RWPE2 (cell line): Measurements from ENCODE around the gene PRAMEF12.
"Not testable (repeated sequence)": the region's sequence is repeated elsewhere in the genome, so short reads cannot be mapped to it uniquely, and the experiment has no call there.

ENCODE experiments used
- ATAC-seq: fragments of 200-7000 bp; cut with Tn5 transposase; 3 replicates; pipeline ENCODE4 v1.9.1; 2021; ENCODE audit warnings: low read depth
- DNase-seq: peaks from one replicate; pipeline ENCODE4 v3.0.0-alpha.2; 2020; ENCODE audit warnings: low spot score
- H3K27ac ChIP-seq: fragments of 450-650 bp; 2 replicates; pipeline ENCODE4 v1.5.1; 2017; ENCODE audit warnings: mild to moderate bottlenecking; ENCODE audit not compliant: poor library complexity, severe bottlenecking
- H3K27me3 ChIP-seq: fragments of 250-450 bp; sonication (Bioruptor Pico); 2 replicates; pipeline ENCODE4 v1.5.1; 2021; ENCODE audit warnings: mild to moderate bottlenecking, moderate library complexity; ENCODE audit not compliant: insufficient read depth, poor library complexity, severe bottlenecking
- H3K36me3 ChIP-seq: fragments of 250-450 bp; sonication (Bioruptor Pico); 2 replicates; pipeline ENCODE4 v1.5.1; 2020; ENCODE audit warnings: low read depth, mild to moderate bottlenecking, moderate library complexity
- H3K4me1 ChIP-seq: fragments of 250-450 bp; sonication (Bioruptor Pico); 2 replicates; pipeline ENCODE4 v1.5.1; 2021; ENCODE audit warnings: mild to moderate bottlenecking, moderate library complexity; ENCODE audit not compliant: insufficient read depth, poor library complexity, severe bottlenecking
- H3K4me3 ChIP-seq: fragments of 250-450 bp; sonication (Bioruptor Pico); 2 replicates; pipeline ENCODE4 v1.5.1; 2021; ENCODE audit warnings: mild to moderate bottlenecking, moderate library complexity; ENCODE audit not compliant: severe bottlenecking
- H3K9me3 ChIP-seq: fragments of 250-450 bp; sonication (Bioruptor Pico); 2 replicates; pipeline ENCODE4 v1.5.1; 2021; ENCODE audit warnings: mild to moderate bottlenecking, moderate library complexity; ENCODE audit not compliant: severe bottlenecking
- CTCF ChIP-seq: fragments of 450-650 bp; IDR thresholded peaks from one replicate; pipeline ENCODE4 v1.5.1; 2017; ENCODE audit warnings: mild to moderate bottlenecking, moderate library complexity; ENCODE audit not compliant: poor library complexity, severe bottlenecking

Gene PRAMEF12

GRCh38 chr1:12778907-12779306 lies 5.4 kb downstream of the PRAMEF12 start:
- no peaks in the 10 kb centered on the region for H3K4me1 ChIP-seq
- no peak for TF ChIP-seq CTCF
- no peak overlapping the region for H3K4me3 ChIP-seq
- H3K36me3 ChIP-seq, result no peaks in the 10 kb centered on the region
- H3K27me3 ChIP-seq, result no peaks in the 10 kb centered on the region
- no peak overlapping the region for H3K27ac ChIP-seq
- H3K9me3 ChIP-seq, result no peaks in the 10 kb centered on the region
- ATAC-seq (no peak), DNase-seq (no peak)

GRCh38 chr1:12781488-12781887 lies 8.0 kb downstream of the PRAMEF12 start:
- not testable (repeated sequence) for ATAC-seq, H3K36me3 ChIP-seq, H3K9me3 ChIP-seq, H3K4me3 ChIP-seq, DNase-seq, H3K27me3 ChIP-seq, H3K27ac ChIP-seq, H3K4me1 ChIP-seq

GRCh38 chr1:12783783-12784182 lies 10.2 kb downstream of the PRAMEF12 start:
- not testable (repeated sequence) for H3K36me3 ChIP-seq, H3K4me1 ChIP-seq, H3K27me3 ChIP-seq, H3K27ac ChIP-seq, ATAC-seq, DNase-seq, H3K9me3 ChIP-seq, H3K4me3 ChIP-seq
- peak; percentile 34 for TF ChIP-seq CTCF

- H3K4me3 ChIP-seq, ATAC-seq, DNase-seq, H3K27me3 ChIP-seq, H3K27ac ChIP-seq, H3K9me3 ChIP-seq, H3K36me3 ChIP-seq, H3K4me1 ChIP-seq: not testable (repeated sequence)
Measured at GRCh38 chr1:12784729-12785128, 11.2 kb downstream of the PRAMEF12 start.

- not testable (repeated sequence) for H3K4me1 ChIP-seq, H3K27ac ChIP-seq, H3K27me3 ChIP-seq, H3K36me3 ChIP-seq, DNase-seq, ATAC-seq, H3K4me3 ChIP-seq, H3K9me3 ChIP-seq
Measured at GRCh38 chr1:12791097-12791496, 17.6 kb downstream of the PRAMEF12 start, which contains the start of gene PRAMEF1. Gene PRAMEF1, plus strand, starts transcription at chr1:12791397. Its CDS starts 1,831 bp downstream, at chr1:12793228.

GRCh38 chr1:12798911-12799310 lies 25.4 kb downstream of the PRAMEF12 start:
- H3K9me3 ChIP-seq, result no peaks in the 10 kb centered on the region
- no peak overlapping the region for H3K27ac ChIP-seq
- TF ChIP-seq CTCF, result no peak
- H3K4me3 ChIP-seq, result no peak overlapping the region
- peaks cover 4% of the 10 kb centered on the region for H3K4me1 ChIP-seq
- ATAC-seq, result peak; percentile 52; the same call in 2 of the 3 replicates
- no peaks in the 10 kb centered on the region for H3K27me3 ChIP-seq
- H3K36me3 ChIP-seq, result no peaks in the 10 kb centered on the region
- no peak for DNase-seq
